NCI-H2171 treated with DMSO at 0.1 percent for 48 hours (cell line): ENCODE data around the gene APOBR.
"Not testable (repeated sequence)": the region's sequence is repeated elsewhere in the genome, so short reads cannot be mapped to it uniquely, and the experiment has no call there.

ENCODE experiments used
- DNase-seq: peaks from one replicate; lab custom pipeline; 2025; lab: John Stamatoyannopoulos, UW

APOBR gene

DNA sequence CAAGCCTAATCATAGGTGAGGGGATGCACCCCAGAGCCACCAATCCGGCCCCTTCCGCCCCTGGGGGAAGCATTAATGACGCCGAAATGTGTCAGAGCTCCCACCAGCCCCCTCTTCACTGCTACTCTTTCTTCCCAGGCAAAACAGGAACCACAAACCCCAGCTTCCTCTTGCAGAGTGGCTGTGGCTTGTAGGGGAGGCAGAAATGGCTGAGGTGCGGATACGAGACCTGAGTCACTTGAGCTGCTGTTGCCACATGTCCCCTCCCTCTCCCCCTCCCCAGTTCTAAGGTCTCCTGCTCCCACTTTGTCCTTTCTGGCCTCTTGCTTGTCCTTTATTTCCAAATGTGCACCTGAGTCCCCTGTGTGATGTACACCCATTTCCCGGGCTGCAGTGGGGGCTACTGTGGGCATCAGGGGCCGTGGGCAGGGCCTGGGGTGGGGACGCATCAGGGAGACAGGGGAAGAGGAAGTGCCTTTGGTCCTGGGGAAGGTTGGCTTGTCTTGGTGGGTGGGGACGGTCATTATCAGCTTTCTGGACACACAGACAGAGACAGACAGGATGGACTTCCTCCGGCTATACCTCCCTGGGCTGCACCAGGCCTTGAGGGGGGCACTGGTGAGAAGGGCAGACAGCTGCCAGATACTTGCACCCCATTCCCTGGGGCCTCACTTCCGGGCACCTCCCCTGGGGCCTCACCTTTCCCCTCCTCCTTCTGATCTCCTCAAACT lies at the start of gene APOBR:
Gene APOBR (plus strand): TSS at position 523 of the 731 bp plus-strand sequence. CDS start 39 bp downstream, at position 562.
- DNase-seq = no peak

GRCh38 chr16:28446388-28446787 lies 48.1 kb upstream of the APOBR start:
- not testable (repeated sequence) for DNase-seq

GRCh38 chr16:28447081-28447480 lies 47.4 kb upstream of the APOBR start:
- DNase-seq = not testable (repeated sequence)

- no peak for DNase-seq
Observed at GRCh38 chr16:28473714-28474265, 20.7 kb upstream of the APOBR start.

DNA sequence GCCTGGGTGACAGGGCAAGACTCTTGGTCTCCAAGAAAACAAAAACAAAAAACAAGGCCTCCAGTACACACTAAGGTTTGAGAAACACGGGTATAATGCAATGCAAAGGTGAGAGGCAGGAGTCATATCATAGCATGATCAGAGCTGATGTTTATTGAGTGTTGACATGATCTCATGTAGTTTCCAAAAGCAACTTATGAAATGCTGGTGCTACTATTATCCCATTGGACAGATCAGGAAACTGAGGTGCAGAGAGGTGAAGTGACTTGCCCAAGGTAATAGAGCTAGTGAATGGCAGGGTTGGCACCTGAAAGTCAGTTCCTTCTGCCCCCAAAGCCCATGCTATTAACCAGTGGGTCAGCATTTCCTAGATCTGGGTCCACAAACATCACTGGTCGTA lies 19.2 kb upstream of the APOBR start:
- DNase-seq = no peak

- DNase-seq = no peak
Observed at GRCh38 chr16:28477311-28477920, 17.0 kb upstream of the APOBR start.

GRCh38 chr16:28478506-28479180 lies 15.8 kb upstream of the APOBR start:
- DNase-seq = no peak

- DNase-seq = no peak
Observed at GRCh38 chr16:28482026-28482425, 12.4 kb upstream of the APOBR start.

GRCh38 chr16:28483361-28483760 lies 11.1 kb upstream of the APOBR start:
- DNase-seq = not testable (repeated sequence)

GRCh38 chr16:28486266-28486665 lies 8.2 kb upstream of the APOBR start:
- no peak for DNase-seq

GRCh38 chr16:28491230-28491969 lies 3.0 kb upstream of the APOBR start:
- DNase-seq = peak; percentile 8

GRCh38 chr16:28491970-28492474 lies 2.4 kb upstream of the APOBR start, which contains the start of gene CLN3:
Gene CLN3 (minus strand): TSS chr16:28492074. CDS start chr16:28491759, 315 bp downstream.
- peak; percentile 96 for DNase-seq

DNA sequence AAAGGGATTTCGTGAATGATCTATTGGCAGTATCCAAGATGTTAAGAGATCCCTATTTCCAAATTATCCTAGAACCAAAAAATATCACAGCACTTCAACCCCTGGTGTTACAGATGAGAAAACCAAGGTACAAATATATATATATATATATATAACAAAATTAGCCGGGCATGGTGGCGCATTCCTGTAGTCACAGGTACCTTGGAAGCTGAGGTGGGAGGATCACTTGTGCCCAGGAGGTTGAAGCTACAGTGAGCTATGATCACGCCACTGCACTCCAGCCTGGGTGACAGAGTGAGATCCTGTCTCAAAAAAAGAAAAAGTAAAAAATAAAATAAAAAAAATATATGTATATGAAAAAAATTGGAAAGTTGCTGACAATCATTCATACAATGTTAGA lies 1.9 kb upstream of the APOBR start:
- DNase-seq = no peak

DNA sequence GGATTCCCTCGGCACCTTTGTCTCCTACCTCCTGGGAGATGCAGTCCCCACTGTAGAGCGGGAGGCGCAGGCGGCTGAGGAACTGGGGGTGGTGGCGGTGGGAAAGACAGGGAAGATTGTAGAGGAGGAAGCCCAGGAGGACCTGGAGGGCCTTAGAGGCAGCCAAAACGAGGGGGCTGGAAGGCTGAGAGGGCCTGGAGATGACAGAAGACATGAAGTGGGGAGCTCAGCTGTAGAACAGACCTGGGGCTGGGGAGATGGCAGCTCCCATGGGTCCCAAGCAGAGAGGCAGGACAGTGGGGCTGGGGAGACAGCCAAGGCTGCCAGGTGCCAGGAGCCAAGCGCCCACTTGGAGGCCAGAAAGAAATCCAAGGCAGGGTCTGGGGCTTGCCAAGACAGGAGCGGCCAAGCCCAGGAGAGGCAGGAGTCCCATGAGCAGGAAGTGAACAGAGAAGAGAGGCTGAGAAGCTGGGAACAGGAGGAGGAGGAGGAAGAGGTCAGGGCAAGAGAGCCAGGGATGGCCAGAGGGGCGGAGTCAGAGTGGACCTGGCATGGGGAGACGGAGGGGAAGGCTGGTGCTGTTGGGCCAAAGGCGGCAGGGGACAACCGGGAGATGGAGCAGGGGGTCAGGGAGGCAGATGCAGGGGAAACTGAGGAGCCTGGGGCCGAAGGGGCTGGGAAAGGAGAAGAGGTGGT lies 803 bp downstream of the APOBR start:
- DNase-seq = no peak

DNA sequence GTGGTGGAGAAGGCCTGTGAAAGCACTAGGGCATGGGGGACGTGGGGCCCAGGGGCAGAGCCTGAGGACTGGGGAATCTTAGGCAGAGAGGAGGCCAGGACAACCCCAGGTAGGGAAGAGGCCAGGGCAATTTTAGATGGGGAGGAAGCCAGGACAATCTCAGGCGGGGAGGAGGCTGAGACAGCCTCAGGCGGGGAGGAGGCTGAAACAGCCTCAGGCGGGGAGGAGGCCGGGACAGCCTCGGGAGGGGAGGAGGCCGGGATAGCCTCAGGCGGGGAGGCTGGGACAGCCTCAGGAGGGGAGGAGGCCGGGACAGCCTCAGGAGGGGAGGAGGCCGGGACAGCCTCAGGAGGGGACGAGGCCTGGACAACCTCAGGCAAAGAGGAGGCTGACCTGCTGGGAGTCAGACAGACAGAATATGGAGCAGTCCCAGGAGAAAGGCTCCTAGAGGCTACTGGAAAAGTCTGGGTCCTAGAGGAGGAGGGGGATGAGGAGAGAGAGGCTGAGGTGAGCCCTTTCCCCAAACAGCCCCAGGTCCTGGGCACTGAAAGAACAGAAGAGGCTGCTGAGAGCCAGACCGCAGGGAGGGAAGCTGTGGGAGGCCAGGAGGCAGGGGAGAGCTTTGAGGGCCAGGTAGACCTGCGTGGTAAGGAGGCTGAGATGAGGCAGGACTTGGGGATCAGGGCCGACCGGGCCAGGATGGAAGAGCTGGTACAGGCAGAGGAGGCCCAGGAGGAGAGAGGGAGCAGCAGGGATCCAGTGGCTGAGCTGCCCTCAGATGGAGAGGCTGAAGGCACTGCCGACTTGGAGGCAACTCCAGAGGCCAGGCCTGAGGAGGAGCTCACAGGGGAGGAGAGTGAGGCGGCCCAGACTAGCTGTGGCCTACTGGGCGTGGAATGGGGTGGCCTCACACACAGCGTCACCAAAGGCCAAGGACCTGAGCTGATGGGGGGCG lies 1.6 kb downstream of the APOBR start:
- no peak for DNase-seq

DNA sequence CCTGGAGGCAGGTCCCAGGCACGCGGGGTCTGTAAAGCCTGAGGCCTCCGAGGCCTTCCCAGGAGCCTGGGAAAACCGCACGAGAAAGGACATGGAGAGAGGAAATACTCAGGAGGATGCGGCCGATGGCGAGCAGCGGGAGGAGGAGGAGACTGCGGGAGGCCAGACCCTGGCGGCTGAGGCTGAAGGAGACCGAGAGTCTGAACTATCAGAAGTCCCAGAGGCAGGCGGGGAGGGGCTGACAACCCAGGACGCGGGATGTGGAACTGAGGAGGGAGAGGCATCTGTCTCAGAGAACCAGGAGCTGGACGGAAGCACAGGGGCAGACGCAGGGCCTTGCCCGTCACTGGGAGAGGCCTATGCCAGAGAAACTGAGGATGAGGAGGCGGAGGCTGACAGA lies 2.4 kb downstream of the APOBR start:
- no peak for DNase-seq

- no peak for DNase-seq
Observed at GRCh38 chr16:28497386-28497785, 2.9 kb downstream of the APOBR start.

GRCh38 chr16:28497861-28498599 lies 3.6 kb downstream of the APOBR start:
- DNase-seq = no peak

DNA sequence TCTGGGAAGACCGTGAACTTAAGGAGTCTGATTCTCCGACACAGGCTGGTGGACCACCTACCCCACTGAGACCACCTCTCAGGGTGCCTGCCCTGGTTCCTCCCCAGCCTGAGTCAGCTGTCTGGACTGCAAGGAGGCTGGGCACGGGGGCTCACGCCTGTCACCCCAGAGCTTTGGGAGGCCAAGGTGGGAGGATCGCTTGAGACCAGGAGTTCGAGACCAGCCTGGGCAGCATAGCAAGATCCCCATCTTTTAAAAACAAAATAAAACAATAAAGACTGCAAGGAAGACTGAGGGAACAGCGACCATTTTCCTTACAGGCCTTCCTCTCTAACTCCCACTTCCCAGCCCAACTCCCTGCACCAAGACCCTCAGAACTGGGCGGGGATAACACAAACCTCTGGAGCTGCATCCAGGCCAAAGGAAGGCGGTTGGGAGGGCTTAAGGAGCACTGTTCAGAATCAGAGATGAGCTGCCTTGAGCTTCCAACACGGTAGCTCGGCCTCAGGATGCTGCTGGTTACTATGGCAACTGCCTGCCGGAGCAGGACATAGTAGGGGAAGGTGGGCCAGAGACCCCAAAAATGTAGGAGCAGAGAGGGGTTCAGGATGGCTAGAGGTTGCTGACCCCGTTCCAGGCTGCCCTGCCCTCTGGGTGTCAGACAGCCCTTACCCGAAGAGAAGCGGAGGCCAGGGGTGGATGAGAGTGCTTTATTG lies 4.4 kb downstream of the APOBR start:
- no peak for DNase-seq
